SU-DHL-6 (cell line): ENCODE measurements around the gene CYP11A1.

Experiments used
- CTCF ChIP-seq: fragments of 200-600 bp; sonication (generic); IDR thresholded peaks from one replicate; pipeline ENCODE4 v1.5.1; 2017; ENCODE audit warnings: antibody characterized with exemption, mild to moderate bottlenecking, low read length, moderate library complexity; ENCODE audit not compliant: insufficient read depth, poor library complexity, severe bottlenecking
- EZH2phosphoT487 ChIP-seq: fragments of 200-600 bp; sonication (generic), shearing (Covaris generic); conservative IDR thresholded peaks from 2 replicates; pipeline ENCODE4 v1.6.1; 2018; ENCODE audit warnings: mild to moderate bottlenecking, antibody characterized with exemption, low read length, moderate library complexity, mixed read lengths

DNA sequence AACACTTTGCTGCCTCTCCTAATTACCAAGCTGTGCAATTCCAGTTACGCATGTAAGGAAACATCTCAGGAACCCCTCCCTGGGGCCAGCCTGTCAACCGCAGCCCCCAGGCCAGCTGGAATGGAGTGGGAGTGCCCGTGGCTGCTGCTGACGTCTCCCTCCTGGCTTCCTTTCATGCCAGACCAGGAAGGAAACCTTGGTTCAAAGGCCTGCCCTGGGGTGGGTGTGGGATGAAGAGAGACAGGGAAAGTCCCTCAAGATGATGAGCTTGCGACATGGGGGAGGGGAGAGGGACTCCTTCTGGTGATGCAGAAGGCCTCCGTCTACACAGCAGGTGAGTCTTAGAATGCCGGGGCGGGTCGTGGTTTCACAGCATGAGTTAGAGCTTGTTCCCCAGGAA lies 11.4 kb upstream of the CYP11A1 start:
- no peak for TF ChIP-seq CTCF
- no peak for TF ChIP-seq EZH2phosphoT487
